Endothelial cell (in vitro differentiated cells): ENCODE data around the gene SOCS3. TPM values are rescaled to one million over a fixed set of nuclear protein-coding genes. Genes with fewer than 3 reads are reported as not detected.

Experiments
- DNase-seq: peaks from one replicate; pipeline ENCODE4 v3.0.0; 2021; ENCODE audit warnings: low spot score
- H3K27ac Mint-ChIP-seq: one replicate; pipeline ENCODE4 v1.8.0; 2021; ENCODE audit warnings: mixed read lengths, inconsistent platforms; ENCODE audit not compliant: unreplicated experiment
- H3K27me3 Mint-ChIP-seq: one replicate; pipeline ENCODE4 v1.8.0; 2021; ENCODE audit warnings: mild to moderate bottlenecking, moderate library complexity, mixed read lengths, inconsistent platforms; ENCODE audit not compliant: unreplicated experiment
- H3K36me3 Mint-ChIP-seq: one replicate; pipeline ENCODE4 v1.8.0; 2021; ENCODE audit warnings: mild to moderate bottlenecking, low read depth, mixed read lengths, inconsistent platforms; ENCODE audit not compliant: unreplicated experiment
- H3K4me1 Mint-ChIP-seq: one replicate; pipeline ENCODE4 v1.8.0; 2021; ENCODE audit warnings: mild to moderate bottlenecking, mixed read lengths, inconsistent platforms; ENCODE audit not compliant: unreplicated experiment
- H3K4me3 Mint-ChIP-seq: one replicate; pipeline ENCODE4 v1.8.0; 2021; ENCODE audit warnings: mild to moderate bottlenecking, mixed read lengths, inconsistent platforms; ENCODE audit not compliant: unreplicated experiment
- H3K9me3 Mint-ChIP-seq: one replicate; pipeline ENCODE4 v1.8.0; 2021; ENCODE audit warnings: mixed read lengths, inconsistent platforms; ENCODE audit not compliant: unreplicated experiment
- CTCF ChIP-seq: fragments of 200-600 bp; sonication (generic); IDR thresholded peaks from one replicate; pipeline ENCODE4 v1.5.0; 2021; ENCODE audit warnings: antibody characterized with exemption; ENCODE audit not compliant: unreplicated experiment
- total RNA-seq: library from RNA; stranded (reverse); fragmentation: NEBNext Ultra II Directional; extraction: Animal tissue kit (Norgen Biotek cat#: 25700); gene quantifications from one replicate; pipeline ENCODE4 v1.2.1, GENCODE V29; 2021; ENCODE audit not compliant: unreplicated experiment

Gene SOCS3
- total RNA-seq, 1 donor from 2014 or later, result 30.2 TPM

- Mint-ChIP-seq H3K36me3 (peaks cover 67% of the 10 kb centered on the region), H3K27me3 (peaks cover 11% of the 10 kb centered on the region), H3K4me3 (peak overlapping the region; percentile 56), H3K27ac (no peak overlapping the region), H3K9me3 (no peaks in the 10 kb centered on the region), H3K4me1 (peaks cover 27% of the 10 kb centered on the region)
- DNase-seq, result no peak
- TF ChIP-seq CTCF, result no peak
Measured at GRCh38 chr17:78400581-78401240, 40.8 kb upstream of the SOCS3 start.

DNA sequence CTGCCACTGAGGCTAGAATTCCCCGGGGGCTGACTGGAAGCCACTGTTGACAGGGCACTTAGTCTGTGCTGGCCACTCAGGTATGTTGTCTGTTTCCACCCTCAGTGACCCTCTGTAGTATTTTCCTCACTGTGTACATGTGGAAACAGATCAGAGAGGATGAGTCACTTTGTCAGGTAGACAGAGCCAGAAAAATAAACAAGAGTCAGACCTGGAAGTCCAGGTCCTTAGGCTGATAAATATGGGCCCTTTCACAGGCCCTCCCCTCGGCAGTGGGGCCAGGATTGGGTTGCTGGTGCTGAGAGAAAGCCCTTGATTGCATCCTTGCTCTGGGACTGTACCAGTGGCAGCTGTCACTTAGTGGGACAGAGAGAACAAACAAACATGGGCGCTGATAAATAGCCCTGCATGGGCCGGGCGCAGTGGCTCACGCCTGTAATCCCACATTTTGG, 39.8 kb upstream of the SOCS3 start:
- Mint-ChIP-seq H3K27me3 (peaks cover 8% of the 10 kb centered on the region), H3K4me1 (peaks cover 33% of the 10 kb centered on the region), H3K9me3 (no peaks in the 10 kb centered on the region), H3K4me3 (peak overlapping the region; percentile 44), H3K36me3 (peaks cover 71% of the 10 kb centered on the region), H3K27ac (peak overlapping the region; percentile 36)
- TF ChIP-seq CTCF, result no peak
- no peak for DNase-seq

DNA sequence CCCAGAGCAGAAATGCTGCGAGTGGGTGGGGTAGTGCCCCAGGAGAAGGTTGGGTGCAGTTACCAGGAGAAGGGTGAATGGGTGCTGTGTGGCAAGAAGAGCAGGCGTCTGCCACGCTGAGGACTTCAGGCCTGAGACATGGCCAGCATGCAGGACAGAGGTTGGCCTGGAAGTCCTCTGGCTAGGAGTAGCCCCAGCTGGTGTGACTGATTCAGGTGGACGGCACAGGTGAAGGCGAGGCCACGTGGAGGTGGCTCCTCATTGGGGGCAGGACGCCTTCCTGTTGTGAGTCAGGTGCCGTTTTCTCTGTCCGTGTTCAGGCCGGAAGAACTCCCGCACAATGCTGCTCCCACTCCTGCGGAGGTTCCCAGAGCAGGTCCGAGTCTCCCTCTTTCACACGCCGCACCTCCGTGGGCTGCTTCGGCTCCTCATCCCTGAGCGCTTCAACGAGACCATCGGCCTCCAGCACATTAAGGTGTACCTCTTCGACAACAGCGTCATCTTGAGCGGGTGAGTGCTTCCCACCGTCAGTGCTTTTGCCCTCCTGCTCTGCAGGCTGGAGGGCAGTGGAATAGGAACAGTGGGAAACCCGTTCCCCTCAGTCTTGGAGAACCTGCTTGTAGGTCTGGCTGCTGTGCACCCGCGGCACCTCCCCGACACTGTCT, 39.3 kb upstream of the SOCS3 start:
- Mint-ChIP-seq H3K36me3 (peaks cover 69% of the 10 kb centered on the region), H3K9me3 (no peaks in the 10 kb centered on the region), H3K4me3 (peak overlapping the region; percentile 11), H3K4me1 (peaks cover 38% of the 10 kb centered on the region), H3K27ac (no peak overlapping the region), H3K27me3 (peaks cover 8% of the 10 kb centered on the region)
- no peak for TF ChIP-seq CTCF
- no peak for DNase-seq

DNA sequence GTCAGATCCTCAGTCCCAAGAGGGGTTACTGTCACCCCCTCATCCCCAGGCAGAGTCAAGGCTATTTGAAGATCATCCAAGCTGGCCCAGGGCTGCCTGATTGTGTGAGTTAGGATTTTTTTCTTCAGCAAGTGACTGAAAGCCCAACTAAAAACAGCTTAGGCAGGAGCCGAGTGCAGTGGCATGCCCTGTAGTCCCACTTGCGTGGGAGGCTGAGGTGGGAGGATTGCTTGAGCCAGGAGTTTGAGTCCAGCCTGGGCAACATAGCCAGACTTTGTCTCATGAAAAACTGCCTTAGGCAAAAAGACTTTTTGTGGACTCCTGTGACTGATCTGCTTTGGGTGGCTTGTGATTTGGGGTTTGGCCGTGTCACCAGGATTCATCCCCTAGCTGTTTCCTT, 38.5 kb upstream of the SOCS3 start:
- Mint-ChIP-seq H3K27me3 (peaks cover 10% of the 10 kb centered on the region), H3K4me3 (peak overlapping the region; percentile 11), H3K36me3 (peaks cover 69% of the 10 kb centered on the region), H3K4me1 (peaks cover 44% of the 10 kb centered on the region), H3K27ac (peak overlapping the region; percentile 61), H3K9me3 (no peaks in the 10 kb centered on the region)
- no peak for DNase-seq
- TF ChIP-seq CTCF, result no peak

- Mint-ChIP-seq H3K27me3 (peaks cover 10% of the 10 kb centered on the region), H3K9me3 (no peaks in the 10 kb centered on the region), H3K27ac (peak overlapping the region; percentile 61), H3K4me1 (peaks cover 46% of the 10 kb centered on the region), H3K4me3 (no peak overlapping the region), H3K36me3 (peaks cover 65% of the 10 kb centered on the region)
- no peak for DNase-seq
- TF ChIP-seq CTCF, result no peak
Measured at GRCh38 chr17:78397681-78398101, 37.8 kb upstream of the SOCS3 start.
